A549 (cell line): ENCODE data around the gene CAMKMT. TPM values are rescaled to one million over a fixed set of nuclear protein-coding genes. Genes with fewer than 3 reads are reported as not detected.
A peak's percentile ranks its signal among the peaks of the same experiment; 100 is the strongest.

Experiments
- ATAC-seq, 2 experiments: fragments of 200-7000 bp in 1 of 2; fragments of >200 bp in 1 of 2; cut with Nextera tagmentation in 1 of 2; cut with Tn5 transposase in 1 of 2; 3 replicates each; pipeline versions ENCODE4 v1.8.0 to v1.9.1; 2018 to 2020; ENCODE audit warnings: mild to moderate bottlenecking in 1 of 2, moderate library complexity in 1 of 2
- CTCF ChIA-PET: fragments of 300-600 bp; sonication (Branson Sonifier 250); formaldehyde crosslinking; extraction: SDS; loops from one replicate; lab custom pipeline; 2021; ENCODE audit warnings: antibody characterized with exemption, inconsistent platforms; lab: Yijun Ruan, JAX
- POLR2A ChIA-PET: fragments of 350-600 bp; formaldehyde crosslinking; extraction: SDS; loops from one replicate; lab custom pipeline; 2021; ENCODE audit warnings: antibody characterized with exemption, inconsistent platforms; lab: Yijun Ruan, JAX
- DNase-seq, 2 experiments: peaks; one replicate each; pipeline versions ENCODE4 v3.0.0 to v3.0.0-alpha.2; 2011 to 2016; ENCODE audit warnings: low read depth in 1 of 2, low spot score in 1 of 2
- FAIRE-seq: peaks from 2 replicates; lab custom pipeline; 2011; peaks lifted over from hg19 to GRCh38; lab: Jason Lieb, UNC
- H3K27ac ChIP-seq, 2 experiments: fragments of >200 bp; sonication (Bioruptor Twin); formaldehyde crosslinking; 3 replicates each; pipeline ENCODE4 v1.5.1; 2016 to 2017
- H3K4me1 ChIP-seq: fragments of >200 bp; sonication (Bioruptor Twin); formaldehyde crosslinking; 3 replicates; pipeline ENCODE4 v1.6.1; 2016
- H3K4me2 ChIP-seq: fragments of >200 bp; sonication (Bioruptor Twin); formaldehyde crosslinking; 3 replicates; pipeline ENCODE4 v1.6.1; 2016
- H3K4me3 ChIP-seq: fragments of >200 bp; sonication (Bioruptor Twin); formaldehyde crosslinking; 3 replicates; pipeline ENCODE4 v1.5.1; 2016
- H3K9me3 ChIP-seq: fragments of >200 bp; sonication (Bioruptor Twin); formaldehyde crosslinking; 3 replicates; pipeline ENCODE4 v1.6.1; 2016
- E2F6 ChIP-seq: IDR thresholded peaks from 2 replicates; pipeline ENCODE4 v1.6.1; 2012; ENCODE audit warnings: low read depth, borderline replicate concordance
- FOXS1 ChIP-seq: fragments of 250-450 bp; sonication (Bioruptor Pico); IDR thresholded peaks from 2 replicates; pipeline ENCODE4 v1.5.0; 2020; ENCODE audit warnings: mild to moderate bottlenecking, moderate library complexity
- HDAC2 ChIP-seq: fragments of 200-600 bp; sonication (generic); IDR thresholded peaks from 2 replicates; pipeline ENCODE4 v1.6.1; 2016
- HES2 ChIP-seq: fragments of >200 bp; sonication (Bioruptor Twin); formaldehyde crosslinking; IDR thresholded peaks from 2 replicates; pipeline ENCODE4 v1.6.1; 2016
- JUNB ChIP-seq: fragments of >200 bp; sonication (Bioruptor Twin); formaldehyde crosslinking; IDR thresholded peaks from 2 replicates; pipeline ENCODE4 v1.6.1; 2016
- MAFK ChIP-seq: fragments of 450-650 bp; IDR thresholded peaks from 2 replicates; pipeline ENCODE4 v1.6.1; 2014; ENCODE audit not compliant: partially characterized antibody
- MYC ChIP-seq: IDR thresholded peaks from 2 replicates; pipeline ENCODE4 v1.6.1; 2012; ENCODE audit warnings: mild to moderate bottlenecking, inconsistent platforms, low read length, improper control_type of control experiment, borderline replicate concordance
- ZC3H11A ChIP-seq: fragments of 450-650 bp; IDR thresholded peaks from 2 replicates; pipeline ENCODE4 v1.6.1; 2014; ENCODE audit warnings: antibody characterized with exemption, mild to moderate bottlenecking
- ZSCAN20 ChIP-seq: fragments of 250-450 bp; sonication (Bioruptor Pico); IDR thresholded peaks from 2 replicates; pipeline ENCODE4 v1.8.0; 2022; ENCODE audit warnings: mild to moderate bottlenecking, moderate library complexity
- WGBS: methylation state at CpG from one replicate; pipeline ENCODE4 v1.1.6; 2017; ENCODE audit errors: missing lambda C conversion rate; 5-methylcytosine and 5-hydroxymethylcytosine counted together
- polyA plus RNA-seq, 4 experiments: library from polyadenylated mRNA; depleted of rRNA in 3 of 4; stranded (reverse); fragments of >200 nt; fragmentation: RNase III in 1 of 4; extraction: RNeasy Plus Mini Kit Qiagen cat#74134 plus additional on column Dnase treatment in 1 of 4; gene quantifications; 2 replicates in 3 of 4; 3 replicates in 1 of 4; pipeline ENCODE4 v1.2.3, GENCODE V29; 2011 to 2017
- TF ChIP-seq, protein P1 (sequence below): fragments of 250-450 bp; sonication (Bioruptor Pico); IDR thresholded peaks from 2 replicates; pipeline ENCODE4 v1.5.0; 2021; ENCODE audit warnings: mild to moderate bottlenecking, moderate library complexity, borderline replicate concordance
- TF ChIP-seq, protein P2 (sequence below): fragments of >200 bp; sonication (Bioruptor Twin); formaldehyde crosslinking; IDR thresholded peaks from 3 replicates; pipeline ENCODE4 v1.6.1; 2016

The CAMKMT gene
- polyA plus RNA-seq, 2 of the 4 experiments (the other 2 are of a cell fraction), result 6.5 to 15.7 TPM

DNA sequence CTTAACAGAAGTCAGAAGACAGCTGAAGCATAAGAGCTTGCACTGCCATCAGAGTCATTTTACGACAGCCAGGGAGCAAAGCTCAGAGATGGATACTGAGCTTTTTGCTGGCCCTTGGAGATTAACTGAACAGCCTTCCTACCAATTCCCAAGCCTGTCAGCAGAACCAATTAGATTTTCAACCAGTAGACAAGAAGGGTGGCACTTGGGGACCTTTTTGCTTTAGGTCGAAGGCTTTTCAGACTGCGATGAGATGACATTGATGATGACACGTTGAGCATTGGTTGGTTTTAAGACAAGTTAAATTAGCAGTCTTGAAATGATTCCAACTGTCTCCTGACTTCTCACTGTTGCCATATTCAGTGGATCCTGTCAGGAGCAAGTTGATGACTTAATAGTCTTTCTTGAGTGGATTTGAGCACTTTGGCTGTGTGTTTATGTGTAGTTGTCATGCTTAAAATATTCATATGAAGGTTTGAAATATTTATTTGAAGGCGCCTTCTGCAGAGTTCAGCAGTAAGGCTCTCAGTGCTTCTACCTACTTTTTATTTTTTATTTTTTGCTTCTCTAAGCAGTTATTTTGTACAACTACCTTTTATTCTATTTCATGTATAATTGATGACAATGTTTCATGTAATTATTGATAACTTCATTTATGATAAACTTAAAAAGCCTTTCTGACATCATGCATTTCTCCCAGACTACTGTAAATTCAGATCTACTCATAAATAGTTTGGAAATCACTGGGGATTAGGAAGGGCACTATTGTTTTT, 256.7 kb downstream of the CAMKMT start:
- no peak for FAIRE-seq

GRCh38 chr2:44620189-44620990, 258.6 kb downstream of the CAMKMT start:
- Histone ChIP-seq H3K4me2 (0 out of 3 replicates have a peak overlapping the region, but pooled peaks have one; percentile 14), H3K9me3 (no peaks in the 10 kb centered on the region), H3K27ac (no peak overlapping the region), H3K4me1 (peaks cover 8% of the 10 kb centered on the region; the same call in 2 of the 3 replicates), H3K4me3 (no peak overlapping the region)
- 76% methylated on average over 2 of the region's 2 CpGs for WGBS
- CTCF ChIA-PET, result interaction anchor here (0.7 kb wide), 2 partner anchors 43 to 95 kb away, joined by 3 read pairs; no protein-coding TSS in a partner anchor
- ATAC-seq (peak in 1 of 2 experiments; percentile 25; a peak in 2 of 6 replicates), FAIRE-seq (no peak), DNase-seq (peak in 1 of 2 experiments; percentile 49)
- POLR2A ChIA-PET, result no interaction called here
- TF ChIP-seq FOXS1 (CRISPR knock-in tag), result no peak
- TF ChIP-seq MAFK, result peak; percentile 40

More for the DNA sequence above, 256.7 kb downstream of the CAMKMT start:
- Histone ChIP-seq H3K4me1 (peaks cover 8% of the 10 kb centered on the region; the same call in 2 of the 3 replicates), H3K4me3 (no peak overlapping the region), H3K4me2 (no peak overlapping the region), H3K27ac (no peak overlapping the region), H3K9me3 (no peaks in the 10 kb centered on the region)
- TF ChIP-seq MAFK, result peak; percentile 61
- TF ChIP-seq, protein P1, sequence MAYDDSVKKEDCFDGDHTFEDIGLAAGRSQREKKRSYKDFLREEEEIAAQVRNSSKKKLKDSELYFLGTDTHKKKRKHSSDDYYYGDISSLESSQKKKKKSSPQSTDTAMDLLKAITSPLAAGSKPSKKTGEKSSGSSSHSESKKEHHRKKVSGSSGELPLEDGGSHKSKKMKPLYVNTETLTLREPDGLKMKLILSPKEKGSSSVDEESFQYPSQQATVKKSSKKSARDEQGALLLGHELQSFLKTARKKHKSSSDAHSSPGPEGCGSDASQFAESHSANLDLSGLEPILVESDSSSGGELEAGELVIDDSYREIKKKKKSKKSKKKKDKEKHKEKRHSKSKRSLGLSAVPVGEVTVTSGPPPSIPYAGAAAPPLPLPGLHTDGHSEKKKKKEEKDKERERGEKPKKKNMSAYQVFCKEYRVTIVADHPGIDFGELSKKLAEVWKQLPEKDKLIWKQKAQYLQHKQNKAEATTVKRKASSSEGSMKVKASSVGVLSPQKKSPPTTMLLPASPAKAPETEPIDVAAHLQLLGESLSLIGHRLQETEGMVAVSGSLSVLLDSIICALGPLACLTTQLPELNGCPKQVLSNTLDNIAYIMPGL (CRISPR knock-in tag), result no peak
- TF ChIP-seq E2F6, result no peak
- 81% methylated on average over 5 of the region's 5 CpGs for WGBS
- DNase-seq, result no peak
- ChIA-PET POLR2A (no interaction called here), CTCF (interaction anchor here (0.5 to 0.9 kb wide), 2 partner anchors 12 to 139 kb away, joined by 3 read pairs; no protein-coding TSS in a partner anchor)
- ATAC-seq, result no peak

DNA sequence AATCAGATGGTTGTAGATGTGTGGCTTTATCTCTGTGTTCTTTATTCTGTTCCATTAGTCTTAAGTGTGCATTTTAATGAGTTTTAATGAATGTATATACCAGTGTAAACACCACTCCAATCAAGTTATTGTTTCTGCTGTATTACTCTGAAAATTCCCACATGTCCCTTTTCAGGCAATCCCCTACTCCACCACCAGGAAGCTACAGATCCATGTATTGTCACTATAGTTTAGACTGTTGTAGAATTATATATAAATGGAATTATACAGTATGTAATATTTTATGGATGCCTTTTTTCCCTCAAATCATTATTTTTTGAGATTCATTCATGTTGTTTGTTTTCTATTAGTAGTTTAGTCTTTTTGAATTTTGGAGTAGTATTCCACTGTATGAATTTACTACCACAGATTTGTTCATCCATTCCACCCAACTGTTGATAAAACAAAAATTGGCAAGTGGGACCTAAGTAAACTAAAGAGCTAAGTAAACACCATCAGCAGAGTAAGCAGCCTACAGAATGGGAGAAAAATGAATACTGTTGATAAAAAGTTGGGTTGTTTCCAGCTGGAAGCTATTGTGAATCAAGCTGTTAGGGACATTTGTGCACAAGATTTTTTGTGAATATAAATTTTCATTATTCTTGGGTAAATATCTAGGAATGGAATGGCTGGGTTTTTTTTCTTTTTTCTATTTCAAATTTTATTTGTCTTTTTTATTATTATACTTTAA, 262.0 kb downstream of the CAMKMT start:
- peaks cover 8% of the 10 kb centered on the region; the same call in 2 of the 3 replicates for H3K4me1 ChIP-seq
- DNase-seq (peak in 1 of 2 experiments; percentile 6), ATAC-seq (peak; percentile 50 to 63; a peak in 2 of 6 replicates), FAIRE-seq (peak; percentile 32)
- TF ChIP-seq HES2 (no peak), HDAC2 (no peak), ZC3H11A (no peak), JUNB (no peak), ZSCAN20 (CRISPR knock-in tag) (no peak), MYC (no peak)
- TF ChIP-seq, protein P2, sequence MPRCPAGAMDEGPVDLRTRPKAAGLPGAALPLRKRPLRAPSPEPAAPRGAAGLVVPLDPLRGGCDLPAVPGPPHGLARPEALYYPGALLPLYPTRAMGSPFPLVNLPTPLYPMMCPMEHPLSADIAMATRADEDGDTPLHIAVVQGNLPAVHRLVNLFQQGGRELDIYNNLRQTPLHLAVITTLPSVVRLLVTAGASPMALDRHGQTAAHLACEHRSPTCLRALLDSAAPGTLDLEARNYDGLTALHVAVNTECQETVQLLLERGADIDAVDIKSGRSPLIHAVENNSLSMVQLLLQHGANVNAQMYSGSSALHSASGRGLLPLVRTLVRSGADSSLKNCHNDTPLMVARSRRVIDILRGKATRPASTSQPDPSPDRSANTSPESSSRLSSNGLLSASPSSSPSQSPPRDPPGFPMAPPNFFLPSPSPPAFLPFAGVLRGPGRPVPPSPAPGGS, result no peak
- ChIA-PET POLR2A (no interaction called here), CTCF (interaction anchor here (0.8 to 0.9 kb wide), 2 partner anchors 63 to 332 kb away, joined by 3 to 4 read pairs; no protein-coding TSS in a partner anchor)
- H3K27ac ChIP-seq, result no peak overlapping the region
- no peaks in the 10 kb centered on the region for H3K9me3 ChIP-seq
- no peak overlapping the region for H3K4me3 ChIP-seq
- no peak overlapping the region for H3K4me2 ChIP-seq
